K562 (cell line): ENCODE results near the gene CTBP2. TPM values are rescaled to one million over a fixed set of nuclear protein-coding genes. Genes with fewer than 3 reads are reported as not detected.

ENCODE experiments used
- ATAC-seq: fragments of 200-7000 bp; cut with Tn5 transposase; 3 replicates; pipeline ENCODE4 v1.9.1; 2020; ENCODE audit warnings: moderate library complexity
- BruUV-seq: library from RNA; stranded (reverse); fragments of 400-500 nt; replicated peaks from 2 replicates; lab custom pipeline; 2021; lab: Mats Ljungman, UMichigan
- CTCF ChIA-PET: fragments of 300-600 bp; formaldehyde crosslinking; extraction: SDS; loops from one replicate; lab custom pipeline; 2021; ENCODE audit warnings: low intra/inter-chr PET ratio; lab: Yijun Ruan, JAX
- POLR2A ChIA-PET: fragments of 300-600, 350-650 bp; sonication (Branson Sonifier 250); formaldehyde crosslinking; extraction: SDS; loops from one replicate; lab custom pipeline; 2021; ENCODE audit warnings: antibody characterized with exemption, inconsistent platforms; lab: Yijun Ruan, JAX
- DNase-seq, 4 experiments: peaks; one replicate each; pipeline versions ENCODE4 v3.0.0 to v3.0.0-alpha.2; 2011 to 2018; ENCODE audit warnings: low spot score in 3 of 4, mixed read lengths in 3 of 4; ENCODE audit errors: extremely low read depth in 1 of 4
- FAIRE-seq: peaks from 2 replicates; lab custom pipeline; 2011; peaks lifted over from hg19 to GRCh38; lab: Jason Lieb, UNC
- H2AFZ ChIP-seq: 2 replicates; pipeline ENCODE4 v1.6.0; 2011; ENCODE audit warnings: low read depth, low read length, control low read depth, inconsistent platforms
- H3K27ac ChIP-seq: fragments of 200-600 bp; 3 replicates; pipeline ENCODE4 v1.8.0; 2011; ENCODE audit warnings: low read depth, mild to moderate bottlenecking, control low read depth, inconsistent platforms, low read length, moderate library complexity, mixed read lengths; ENCODE audit errors: extremely low read depth
- H3K27me3 ChIP-seq, 2 experiments: fragments of 300-600 bp in 1 of 2; 2 replicates in 1 of 2; 3 replicates in 1 of 2; pipeline versions ENCODE4 v1.6.0 to v1.8.0; 2011; ENCODE audit warnings: inconsistent platforms in 2 of 2, low read length in 2 of 2, mild to moderate bottlenecking in 1 of 2, mixed read lengths in 1 of 2, moderate library complexity in 1 of 2; ENCODE audit not compliant: control insufficient read depth in 2 of 2, insufficient read depth in 2 of 2
- H3K36me3 ChIP-seq: fragments of 300-600 bp; 3 replicates; pipeline ENCODE4 v1.8.0; 2011; ENCODE audit warnings: mild to moderate bottlenecking, low read length, inconsistent platforms; ENCODE audit not compliant: control insufficient read depth, insufficient read depth
- H3K4me1 ChIP-seq, 2 experiments: fragments of 200-600 bp in 1 of 2; replicated peaks in 1 of 2; 2 replicates in 1 of 2; 3 replicates in 1 of 2; pipeline versions ENCODE4 v1.5.1 to v1.8.0; 2011; ENCODE audit warnings: inconsistent platforms in 2 of 2, low read length in 2 of 2, mild to moderate bottlenecking in 1 of 2, mixed read lengths in 1 of 2, moderate library complexity in 1 of 2; ENCODE audit not compliant: control insufficient read depth in 2 of 2, insufficient read depth in 2 of 2
- H3K4me2 ChIP-seq: 2 replicates; pipeline ENCODE4 v1.6.1; 2011; ENCODE audit warnings: low read length, control low read depth, inconsistent platforms, mixed read lengths; ENCODE audit not compliant: insufficient read depth
- H3K4me3 ChIP-seq: fragments of 200-600 bp; sonication (generic), shearing (Covaris generic); 2 replicates; pipeline ENCODE4 v1.5.1; 2016; ENCODE audit warnings: control low read depth, inconsistent platforms
- H3K79me2 ChIP-seq: fragments of 200-600 bp; 3 replicates; pipeline ENCODE4 v1.8.0; 2011; ENCODE audit warnings: low read length, inconsistent platforms; ENCODE audit not compliant: control insufficient read depth, insufficient read depth
- H3K9ac ChIP-seq, 2 experiments: 2 replicates each; pipeline versions ENCODE4 v1.6.0 to v1.6.1; 2011; ENCODE audit warnings: low read depth in 2 of 2, low read length in 2 of 2, control low read depth in 1 of 2, inconsistent platforms in 1 of 2, mild to moderate bottlenecking in 1 of 2, mixed read lengths in 1 of 2; ENCODE audit not compliant: insufficient read depth in 1 of 2
- H3K9me1 ChIP-seq: one replicate; pipeline ENCODE4 v1.6.0; 2011; ENCODE audit warnings: inconsistent platforms, mild to moderate bottlenecking, low read length, moderate library complexity; ENCODE audit not compliant: control insufficient read depth, insufficient read depth
- H3K9me3 ChIP-seq: replicated peaks from 2 replicates; pipeline ENCODE4 v1.5.1; 2011; ENCODE audit warnings: low read depth, low read length, inconsistent platforms; ENCODE audit not compliant: control insufficient read depth, insufficient read depth
- H4K20me1 ChIP-seq: replicated peaks from 2 replicates; pipeline ENCODE4 v1.6.1; 2011; ENCODE audit warnings: low read length, inconsistent platforms, mixed read lengths; ENCODE audit not compliant: control insufficient read depth, insufficient read depth
- CHAMP1 ChIP-seq: fragments of 450-650 bp; IDR thresholded peaks from 2 replicates; pipeline ENCODE4 v1.6.1; 2016; ENCODE audit warnings: mild to moderate bottlenecking
- CTBP1 ChIP-seq: fragments of 450-650 bp; IDR thresholded peaks from 2 replicates; pipeline ENCODE4 v1.6.1; 2016; ENCODE audit warnings: borderline replicate concordance
- FUS ChIP-seq: fragments of 200-400 bp; formaldehyde crosslinking; optimal IDR thresholded peaks from 2 replicates; pipeline ENCODE3; 2017; ENCODE audit warnings: low read depth, low read length
- NCOR1 ChIP-seq: fragments of 450-650 bp; IDR thresholded peaks from 2 replicates; pipeline ENCODE4 v1.6.1; 2016; ENCODE audit warnings: mild to moderate bottlenecking, moderate library complexity
- WGBS: fragments of 100-300 bp; shearing (Covaris generic); methylation state at CpG from one replicate; pipeline ENCODE4 v1.1.6; 2016; ENCODE audit warnings: low coverage, mixed read lengths; ENCODE audit not compliant: insufficient coverage; ENCODE audit errors: missing lambda C conversion rate; 5-methylcytosine and 5-hydroxymethylcytosine counted together
- in situ Hi-C: fragments of 300-500 bp; cut with MboI; formaldehyde crosslinking; loops from 4 replicates; pipeline ENCODE4 v1.15.0; 2018; ENCODE audit warnings: inconsistent platforms, mixed read lengths
- intact Hi-C: fragments of 100-400 bp; cut with micrococcal nuclease; formaldehyde crosslinking; loops from 2 replicates; pipeline ENCODE4 v1.14.2; 2022
- polyA plus RNA-seq, 8 experiments: library from polyadenylated mRNA; depleted of rRNA in 4 of 8; stranded (reverse) in 5 of 8; unstranded in 3 of 8; fragments of >200 nt; fragmentation: Nextera tagmentation in 2 of 8; fragmentation: Illumina TruSeq in 1 of 8; extraction: Ambion mirVana in 2 of 8; extraction: Trizol in 1 of 8; gene quantifications; 2 replicates each; pipeline versions ENCODE4 v1.2.1 to v1.2.3, GENCODE V29; 2011 to 2014; ENCODE audit warnings: inconsistent platforms in 1 of 8, missing spikeins in 1 of 8
- total RNA-seq, 7 experiments: library from RNA; depleted of rRNA in 6 of 7; stranded (reverse); fragments of >200 nt in 6 of 7; fragmentation: Illumina TruSeq in 2 of 7; extraction: Trizol in 2 of 7; gene quantifications; 2 replicates each; pipeline versions ENCODE4 v1.2.1 to v1.2.3, GENCODE V29; 2011 to 2021; ENCODE audit warnings: low replicate concordance in 1 of 7

CTBP2 gene
- total and polyA plus RNA-seq, 9 of the 15 experiments (the other 6 are each of a cell fraction or from before 2014, with no cell fraction given): 1.3 to 8.8 (median 5.1) TPM

- H4K20me1 ChIP-seq: no peaks in the 10 kb centered on the region
- H3K9me1 ChIP-seq: no peaks in the 10 kb centered on the region
- H3K27me3 ChIP-seq: no peaks in the 10 kb centered on the region
- TF ChIP-seq NCOR1 (no peak), FUS (no peak), CTBP1 (no peak), CHAMP1 (no peak)
- ATAC-seq (no peak), FAIRE-seq (no peak), DNase-seq (no peak)
- H3K9ac ChIP-seq: no peak overlapping the region
- no peaks in the 10 kb centered on the region for H3K4me1 ChIP-seq
- in situ Hi-C loops: no loop called here
- POLR2A ChIA-PET: no interaction called here
- H3K4me3 ChIP-seq: no peak overlapping the region
- WGBS: no CpG with 5 or more reads among the region's 4 CpGs
- no peaks in the 10 kb centered on the region for H3K79me2 ChIP-seq
- CTCF ChIA-PET: no interaction called here
- H3K27ac ChIP-seq: no peak overlapping the region
- intact Hi-C loops: no loop called here
- no TSS peak for BruUV-seq
- no peak overlapping the region for H3K4me2 ChIP-seq
- no peak overlapping the region for H2AFZ ChIP-seq
- H3K36me3 ChIP-seq: no peaks in the 10 kb centered on the region
- no peaks in the 10 kb centered on the region for H3K9me3 ChIP-seq
These were observed 182.6 kb downstream of the CTBP2 start for GRCh38 chr10:124977648-124978375.
